ENCODE results near the gene ARV1. TPM values are rescaled to one million over a fixed set of nuclear protein-coding genes. Genes with fewer than 3 reads are reported as not detected.

The ARV1 gene
- total RNA-seq, 1 experiment from 2014 or later: 8.0 TPM

DNA sequence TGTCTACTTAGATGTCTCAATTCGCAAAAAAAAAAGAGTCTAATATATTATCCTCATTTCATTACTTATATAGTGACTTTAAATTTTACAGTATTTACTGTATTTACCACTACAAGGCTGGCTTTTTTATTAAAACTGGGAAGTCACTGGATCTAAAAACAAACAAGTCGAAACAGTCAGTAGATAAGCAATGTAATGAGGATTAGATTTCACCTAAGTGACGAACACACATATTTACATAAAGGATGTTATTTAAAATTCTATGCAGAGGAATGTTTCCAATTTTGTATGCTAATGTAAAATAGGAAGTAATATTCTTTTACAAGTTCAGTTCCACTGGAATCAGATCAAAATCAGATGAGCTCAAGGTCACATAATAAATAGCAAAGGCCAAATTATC lies 28.5 kb upstream of the ARV1 start:
- no CpG with 5 or more reads among the region's 3 CpGs for WGBS (ENCODE audit: extremely low coverage, insufficient read length, low lambda C conversion rate)
- no peaks in the 10 kb centered on the region for H3K4me1 ChIP-seq (ENCODE audit: insufficient read depth, low read length)
- H3K4me2 ChIP-seq (ENCODE audit: insufficient read depth, insufficient read length, low read length): no peak overlapping the region
- H3K23me2 ChIP-seq (ENCODE audit: insufficient read length, low read depth, low read length, poor library complexity, severe bottlenecking): no peaks in the 10 kb centered on the region
- Mint-ChIP-seq H3K4me3 (no peak overlapping the region), H3K4me1 (no peaks in the 10 kb centered on the region), H3K36me3 (ENCODE audit: insufficient read depth in 1 of 3, low read depth in 3 of 3) (no peaks in the 10 kb centered on the region), H3K27me3 (ENCODE audit: low read depth) (no peaks in the 10 kb centered on the region; the same call in 1 of the 2 replicates), H3K27ac (no peak overlapping the region), H3K9me3 (no peaks in the 10 kb centered on the region)
- no peak overlapping the region for H3K18ac ChIP-seq (ENCODE audit: insufficient read length, low read depth, low read length)
- TF ChIP-seq, protein P1, sequence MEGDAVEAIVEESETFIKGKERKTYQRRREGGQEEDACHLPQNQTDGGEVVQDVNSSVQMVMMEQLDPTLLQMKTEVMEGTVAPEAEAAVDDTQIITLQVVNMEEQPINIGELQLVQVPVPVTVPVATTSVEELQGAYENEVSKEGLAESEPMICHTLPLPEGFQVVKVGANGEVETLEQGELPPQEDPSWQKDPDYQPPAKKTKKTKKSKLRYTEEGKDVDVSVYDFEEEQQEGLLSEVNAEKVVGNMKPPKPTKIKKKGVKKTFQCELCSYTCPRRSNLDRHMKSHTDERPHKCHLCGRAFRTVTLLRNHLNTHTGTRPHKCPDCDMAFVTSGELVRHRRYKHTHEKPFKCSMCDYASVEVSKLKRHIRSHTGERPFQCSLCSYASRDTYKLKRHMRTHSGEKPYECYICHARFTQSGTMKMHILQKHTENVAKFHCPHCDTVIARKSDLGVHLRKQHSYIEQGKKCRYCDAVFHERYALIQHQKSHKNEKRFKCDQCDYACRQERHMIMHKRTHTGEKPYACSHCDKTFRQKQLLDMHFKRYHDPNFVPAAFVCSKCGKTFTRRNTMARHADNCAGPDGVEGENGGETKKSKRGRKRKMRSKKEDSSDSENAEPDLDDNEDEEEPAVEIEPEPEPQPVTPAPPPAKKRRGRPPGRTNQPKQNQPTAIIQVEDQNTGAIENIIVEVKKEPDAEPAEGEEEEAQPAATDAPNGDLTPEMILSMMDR (conservative IDR thresholded peaks at IDR 0.05): no peak
- H2BK120ac ChIP-seq (ENCODE audit: low read depth, low read length, poor library complexity, severe bottlenecking): no peak overlapping the region
- no peak overlapping the region for H2BK15ac ChIP-seq (ENCODE audit: low read depth, low read length)
- no peak overlapping the region for H3K9ac ChIP-seq (ENCODE audit: extremely low read depth, insufficient read length, low read length)
- no peak overlapping the region for H3K23ac ChIP-seq (ENCODE audit: insufficient read length, low read depth, low read length)
- no peak overlapping the region for H2BK20ac ChIP-seq (ENCODE audit: low read depth, low read length, poor library complexity, severe bottlenecking)
- no peak overlapping the region for H4K91ac ChIP-seq (ENCODE audit: insufficient read length, low read depth, low read length)
- no peak overlapping the region for H4K5ac ChIP-seq (ENCODE audit: insufficient read length, low read depth, low read length)
- DNase-seq: no peak
- no peaks in the 10 kb centered on the region for H3K27me3 ChIP-seq (ENCODE audit: insufficient read depth, low read length)
- H3T11ph ChIP-seq (ENCODE audit: low read length): no peak overlapping the region
- H3K9me3 ChIP-seq (ENCODE audit: control insufficient read depth, low read depth, low read length): no peaks in the 10 kb centered on the region
- H4K8ac ChIP-seq (replicated peaks; ENCODE audit: insufficient read length, low read depth, low read length): no peak overlapping the region
- no peak overlapping the region for H3K27ac ChIP-seq (ENCODE audit: insufficient read length, low read depth, low read length)
- H4K20me1 ChIP-seq (ENCODE audit: control insufficient read depth, insufficient read depth, insufficient read length): no peaks in the 10 kb centered on the region
- no peak overlapping the region for H2BK12ac ChIP-seq (ENCODE audit: insufficient read length, low read depth, low read length)
- H2BK5ac ChIP-seq (ENCODE audit: insufficient read length, low read length): no peak overlapping the region
- H2AFZ ChIP-seq (ENCODE audit: low read length): no peak overlapping the region
- no peak overlapping the region for H2AK5ac ChIP-seq (ENCODE audit: insufficient read length, low read length)
- no peaks in the 10 kb centered on the region for H3K79me1 ChIP-seq (ENCODE audit: insufficient read depth, low read depth, low read length, poor library complexity, severe bottlenecking)
- no peak overlapping the region for H3K4ac ChIP-seq (ENCODE audit: low read depth, low read length)
- no peak overlapping the region for H3K56ac ChIP-seq (ENCODE audit: insufficient read length, low read depth, low read length)
- H3K14ac ChIP-seq (ENCODE audit: insufficient read depth, low read length): no peak overlapping the region
- no peaks in the 10 kb centered on the region for H3K79me2 ChIP-seq (ENCODE audit: insufficient read depth, low read length)
